Adrenal gland (tissue), 12 donors: ENCODE data around the gene RGL1. TPM values are rescaled to one million over a fixed set of nuclear protein-coding genes. Genes with fewer than 3 reads are reported as not detected.

Source experiments
- DNase-seq, 7 donors: peaks; one replicate each; pipeline ENCODE4 v3.0.0-alpha.2; 2019 to 2020
- H3K27ac ChIP-seq, 5 donors: fragments of 200-600 bp; sonication (generic) in 4 of 5; 1 replicate in 3 of 5; 2 replicates in 2 of 5; pipeline versions ENCODE4 v1.5.1 to v1.8.0; 2016 to 2020; ENCODE audit warnings: mild to moderate bottlenecking in 1 of 5
- H3K27me3 ChIP-seq: fragments of 200-600 bp; 2 replicates; pipeline ENCODE4 v1.8.0; 2021
- H3K36me3 ChIP-seq, 2 donors: fragments of 200-600 bp; replicated peaks in 1 of 2; 1 replicate in 1 of 2; 2 replicates in 1 of 2; pipeline versions ENCODE4 v1.5.1 to v1.8.0; 2018 to 2022
- H3K4me1 ChIP-seq, 2 donors: fragments of 200-600 bp; replicated peaks in 1 of 2; 1 replicate in 1 of 2; 2 replicates in 1 of 2; pipeline versions ENCODE4 v1.5.1 to v1.8.0; 2018 to 2021
- H3K4me3 ChIP-seq, 4 donors: fragments of 200-600 bp; sonication (generic) in 3 of 4; one replicate each; pipeline ENCODE4 v1.5.1; 2016 to 2018
- H3K9me3 ChIP-seq, 3 donors: fragments of 200-600 bp; sonication (generic) in 1 of 3; replicated peaks in 1 of 3; 1 replicate in 2 of 3; 2 replicates in 1 of 3; pipeline versions ENCODE4 v1.5.1 to v1.8.0; 2016 to 2021
- POLR2A ChIP-seq, 2 donors: fragments of 450-650 bp; IDR thresholded peaks; one replicate each; pipeline ENCODE4 v1.6.1; 2017; ENCODE audit warnings: antibody characterized with exemption in 2 of 2, mild to moderate bottlenecking in 2 of 2, moderate library complexity in 1 of 2
- WGBS, 4 donors: extraction: QIAGEN DNeasy Blood & Tissue Kit in 2 of 4; methylation state at CpG; one replicate each; pipeline versions ENCODE4 v1.1.5 to v1.1.7; 2013 to 2017; 5-methylcytosine and 5-hydroxymethylcytosine counted together
- intact Hi-C, 2 donors: fragments of 100-400 bp; cut with DNase I; formaldehyde crosslinking; loops; one replicate each; pipeline versions ENCODE4 v1.14.1 to v1.15.0; 2022 to 2023
- polyA plus RNA-seq, 3 donors: library from polyadenylated mRNA; stranded (reverse); fragments of 200-250 nt in 2 of 3; fragments of 350-450 nt in 1 of 3; fragmentation: Illumina TruSeq in 1 of 3; extraction: RNeasy Lipid Tissue Mini Kit (QIAGEN cat#74804) in 1 of 3; gene quantifications; one replicate each; pipeline ENCODE4 v1.2.3, GENCODE V29; 2013 to 2014
- total RNA-seq, 9 donors: library from RNA; depleted of rRNA in 4 of 9; stranded (reverse); fragments of >200 nt in 4 of 9; fragments of 120-200 nt in 1 of 9; fragmentation: NEBNext Ultra II Directional in 1 of 9; extraction: Animal tissue kit (Norgen Biotek cat#: 25700) in 1 of 9; gene quantifications; one replicate each; pipeline versions ENCODE4 v1.1.0 to v1.2.4, GENCODE V29; 2013 to 2023
- TF ChIP-seq, protein P1 (sequence below), 6 experiments: fragments of 450-650 bp in 4 of 6; fragments of 200-600 bp in 2 of 6; sonication (generic) in 1 of 6; IDR thresholded peaks; 1 replicate in 5 of 6; 2 replicates in 1 of 6; pipeline versions ENCODE4 v1.5.1 to v1.8.0; 2016 to 2021; ENCODE audit warnings: antibody characterized with exemption in 6 of 6, mild to moderate bottlenecking in 2 of 6, moderate library complexity in 1 of 6
- donor health status: healthy with polysubstance abuse.
- donor health status: Bipolar disorder and iron deficiency.
- donor health status: DM: yes; HTN: yes; CAD: no.
- donor health status: DM: no; HTN: no; CAD: no.
- donor health status: DM: no; HTN: no; CAD: no.
- donor health status: DM: yes; HTN: yes; CAD: no.

The RGL1 gene
- total and polyA plus RNA-seq, 12 donors: 15.5 to 76.9 (median 34.9) TPM

DNA sequence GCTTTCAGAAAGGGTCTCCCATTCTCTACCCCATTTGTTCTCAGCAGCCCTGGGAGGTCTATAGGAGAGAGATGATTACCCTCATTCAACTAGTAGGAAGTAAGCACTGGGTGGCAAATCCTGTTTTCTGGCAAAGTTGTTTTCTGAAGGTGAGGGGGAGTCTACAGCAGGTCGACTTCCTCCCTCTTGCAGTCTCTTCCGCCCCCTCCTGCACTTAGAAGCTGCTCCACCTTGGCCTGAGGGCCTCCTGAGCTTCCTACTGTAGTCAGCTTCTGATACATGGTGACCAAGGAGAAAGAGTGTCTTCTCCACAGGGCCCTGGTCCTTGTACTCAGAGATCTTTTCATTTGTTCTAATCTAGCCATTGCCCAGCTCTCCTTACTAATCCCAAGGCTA is 93.1 kb downstream of the RGL1 start:
- peak overlapping the region in 4 of 5 donors; percentile 18 to 64 (median 44) for H3K27ac ChIP-seq
- H3K4me1 ChIP-seq: peaks cover 15 to 30% of the 10 kb centered on the region in 2 donors
- H3K36me3 ChIP-seq: peaks cover 0 to 72% of the 10 kb centered on the region in 2 donors
- TF ChIP-seq, protein P1, sequence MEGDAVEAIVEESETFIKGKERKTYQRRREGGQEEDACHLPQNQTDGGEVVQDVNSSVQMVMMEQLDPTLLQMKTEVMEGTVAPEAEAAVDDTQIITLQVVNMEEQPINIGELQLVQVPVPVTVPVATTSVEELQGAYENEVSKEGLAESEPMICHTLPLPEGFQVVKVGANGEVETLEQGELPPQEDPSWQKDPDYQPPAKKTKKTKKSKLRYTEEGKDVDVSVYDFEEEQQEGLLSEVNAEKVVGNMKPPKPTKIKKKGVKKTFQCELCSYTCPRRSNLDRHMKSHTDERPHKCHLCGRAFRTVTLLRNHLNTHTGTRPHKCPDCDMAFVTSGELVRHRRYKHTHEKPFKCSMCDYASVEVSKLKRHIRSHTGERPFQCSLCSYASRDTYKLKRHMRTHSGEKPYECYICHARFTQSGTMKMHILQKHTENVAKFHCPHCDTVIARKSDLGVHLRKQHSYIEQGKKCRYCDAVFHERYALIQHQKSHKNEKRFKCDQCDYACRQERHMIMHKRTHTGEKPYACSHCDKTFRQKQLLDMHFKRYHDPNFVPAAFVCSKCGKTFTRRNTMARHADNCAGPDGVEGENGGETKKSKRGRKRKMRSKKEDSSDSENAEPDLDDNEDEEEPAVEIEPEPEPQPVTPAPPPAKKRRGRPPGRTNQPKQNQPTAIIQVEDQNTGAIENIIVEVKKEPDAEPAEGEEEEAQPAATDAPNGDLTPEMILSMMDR (IDR thresholded peaks at IDR 0.05): no peak
- no peak for TF ChIP-seq POLR2A (IDR thresholded peaks at IDR 0.05)
- no peaks in the 10 kb centered on the region for H3K27me3 ChIP-seq
- no peaks in the 10 kb centered on the region for H3K9me3 ChIP-seq
- intact Hi-C loops: no loop called here
- 69 to 88% (median 79%) methylated on average over 1 to 2 of the region's 2 CpGs for WGBS, 4 donors
- H3K4me3 ChIP-seq: no peak overlapping the region
- DNase-seq: no peak

- Histone ChIP-seq H3K27me3 (no peaks in the 10 kb centered on the region), H3K4me1 (peaks cover 15 to 30% of the 10 kb centered on the region in 2 donors), H3K9me3 (no peaks in the 10 kb centered on the region), H3K4me3 (no peak overlapping the region), H3K36me3 (peaks cover 0 to 68% of the 10 kb centered on the region in 2 donors), H3K27ac (peak overlapping the region in 3 of 5 donors; percentile 11 to 52 (median 35))
- intact Hi-C loops: no loop called here
- WGBS, 4 donors: 56 to 61% (median 60%) methylated on average over 2 of the region's 2 CpGs
- TF ChIP-seq, protein P1 (IDR thresholded peaks at IDR 0.05): no peak
- DNase-seq: peak in 1 of 7 donors; percentile 42
Measured at GRCh38 chr1:183898610-183899009, 93.7 kb downstream of the RGL1 start.

DNA sequence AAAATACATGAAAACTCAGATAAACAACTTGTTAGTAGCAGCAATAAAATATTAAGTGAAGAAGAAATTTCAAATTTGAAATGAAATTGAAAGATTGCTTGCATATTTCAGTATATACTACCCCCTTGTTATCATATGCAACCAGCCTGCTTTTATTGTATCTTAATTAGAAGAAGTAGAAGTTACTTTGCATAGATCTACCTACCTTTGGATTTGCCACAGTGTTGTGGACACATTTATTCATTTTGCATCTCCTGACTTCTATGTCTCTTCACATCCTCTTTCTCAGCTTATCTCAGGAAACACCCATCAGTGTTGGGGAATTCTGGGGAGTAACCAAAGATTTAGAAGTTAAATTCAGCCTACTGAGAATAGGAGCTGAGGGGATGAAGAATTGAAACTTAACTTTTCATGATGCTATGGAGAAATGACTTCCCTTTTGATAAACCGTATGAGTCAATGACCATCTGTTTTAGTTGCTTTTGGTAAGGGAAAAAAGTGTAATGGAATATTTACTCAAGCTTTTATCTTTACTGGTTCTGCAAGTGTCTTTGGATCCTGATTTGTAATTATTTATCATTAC is 96.9 kb downstream of the RGL1 start:
- H3K27me3 ChIP-seq: no peaks in the 10 kb centered on the region
- TF ChIP-seq, protein P1 (IDR thresholded peaks at IDR 0.05): no peak
- TF ChIP-seq POLR2A (IDR thresholded peaks at IDR 0.05): no peak
- intact Hi-C loops: no loop called here
- H3K36me3 ChIP-seq: peaks cover 0 to 75% of the 10 kb centered on the region in 2 donors
- H3K9me3 ChIP-seq: no peaks in the 10 kb centered on the region
- no peak overlapping the region for H3K4me3 ChIP-seq
- peak overlapping the region in 2 of 5 donors; percentile 46 to 56 for H3K27ac ChIP-seq
- no peak for DNase-seq
- peaks cover 10 to 30% of the 10 kb centered on the region in 2 donors for H3K4me1 ChIP-seq
- 23 to 53% (median 36%) methylated on average over 1 of the region's 1 CpG for WGBS, 4 donors

- DNase-seq: no peak
- intact Hi-C loops: no loop called here
- TF ChIP-seq, protein P1 (IDR thresholded peaks at IDR 0.05): no peak
- TF ChIP-seq POLR2A (IDR thresholded peaks at IDR 0.05): no peak
- Histone ChIP-seq H3K4me1 (peaks cover 7 to 23% of the 10 kb centered on the region in 2 donors), H3K9me3 (no peaks in the 10 kb centered on the region), H3K27ac (peak overlapping the region in 1 of 5 donors; percentile 56), H3K4me3 (no peak overlapping the region), H3K36me3 (peaks cover 0 to 76% of the 10 kb centered on the region in 2 donors), H3K27me3 (no peaks in the 10 kb centered on the region)
- 80 to 88% (median 83%) methylated on average over 5 of the region's 5 CpGs for WGBS, 4 donors
Measured at GRCh38 chr1:183903101-183903500, 98.2 kb downstream of the RGL1 start.
